Suprapubic skin (tissue), 3 donors: ENCODE measurements around the gene SYT2.
"Not testable (repeated sequence)": the region's sequence is repeated elsewhere in the genome, so short reads cannot be mapped to it uniquely, and the experiment has no call there.

Source experiments
- EP300 ChIP-seq: sonication (generic); formaldehyde crosslinking; IDR thresholded peaks from one replicate; pipeline ENCODE4 v1.6.1; 2017; ENCODE audit warnings: antibody characterized with exemption
- TF ChIP-seq, protein P1 (sequence below), 2 donors: fragments of 200-600 bp in 1 of 2; fragments of 450-650 bp in 1 of 2; sonication (generic) in 1 of 2; IDR thresholded peaks; one replicate each; pipeline ENCODE4 v1.5.1; 2016 to 2019; ENCODE audit warnings: antibody characterized with exemption in 2 of 2, mild to moderate bottlenecking in 1 of 2, moderate library complexity in 1 of 2

DNA sequence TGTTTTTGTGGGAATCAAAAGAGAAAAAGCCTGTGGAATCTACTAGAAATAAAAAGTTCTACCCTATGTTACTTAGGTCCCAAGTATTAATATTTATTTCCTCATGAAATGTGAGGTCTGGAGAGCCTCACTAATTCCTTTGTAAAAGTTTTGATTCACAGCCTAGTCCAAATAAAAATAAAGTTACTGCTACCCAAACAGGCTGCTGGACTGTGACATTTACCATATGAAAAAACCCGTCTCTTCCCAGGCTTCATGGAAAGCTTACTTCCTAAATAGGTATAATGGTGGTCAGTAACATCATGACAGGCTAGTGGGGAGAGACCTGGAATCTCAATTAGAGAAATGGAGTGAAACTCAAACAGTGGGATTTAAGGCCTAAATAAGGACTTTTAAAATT, 160.2 kb downstream of the SYT2 start:
- not testable (repeated sequence) for TF ChIP-seq EP300
- TF ChIP-seq, protein P1, sequence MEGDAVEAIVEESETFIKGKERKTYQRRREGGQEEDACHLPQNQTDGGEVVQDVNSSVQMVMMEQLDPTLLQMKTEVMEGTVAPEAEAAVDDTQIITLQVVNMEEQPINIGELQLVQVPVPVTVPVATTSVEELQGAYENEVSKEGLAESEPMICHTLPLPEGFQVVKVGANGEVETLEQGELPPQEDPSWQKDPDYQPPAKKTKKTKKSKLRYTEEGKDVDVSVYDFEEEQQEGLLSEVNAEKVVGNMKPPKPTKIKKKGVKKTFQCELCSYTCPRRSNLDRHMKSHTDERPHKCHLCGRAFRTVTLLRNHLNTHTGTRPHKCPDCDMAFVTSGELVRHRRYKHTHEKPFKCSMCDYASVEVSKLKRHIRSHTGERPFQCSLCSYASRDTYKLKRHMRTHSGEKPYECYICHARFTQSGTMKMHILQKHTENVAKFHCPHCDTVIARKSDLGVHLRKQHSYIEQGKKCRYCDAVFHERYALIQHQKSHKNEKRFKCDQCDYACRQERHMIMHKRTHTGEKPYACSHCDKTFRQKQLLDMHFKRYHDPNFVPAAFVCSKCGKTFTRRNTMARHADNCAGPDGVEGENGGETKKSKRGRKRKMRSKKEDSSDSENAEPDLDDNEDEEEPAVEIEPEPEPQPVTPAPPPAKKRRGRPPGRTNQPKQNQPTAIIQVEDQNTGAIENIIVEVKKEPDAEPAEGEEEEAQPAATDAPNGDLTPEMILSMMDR (IDR thresholded peaks at IDR 0.05): not testable (repeated sequence)
